SJSA1 (cell line): ENCODE results near the gene TCF7L2. TPM values are rescaled to one million over a fixed set of nuclear protein-coding genes. Genes with fewer than 3 reads are reported as not detected.

Experiments used
- DNase-seq, 2 experiments: peaks; one replicate each; pipeline ENCODE4 v3.0.0-alpha.2; 2015 to 2020; ENCODE audit warnings: low spot score in 2 of 2, low read depth in 1 of 2
- H3K27ac ChIP-seq: fragments of 250-450 bp; sonication (Bioruptor Pico); 2 replicates; pipeline ENCODE4 v1.5.1; 2020; ENCODE audit warnings: mild to moderate bottlenecking, moderate library complexity
- H3K27me3 ChIP-seq: fragments of 250-450 bp; sonication (Bioruptor Pico); replicated peaks from 2 replicates; pipeline ENCODE4 v1.5.1; 2020; ENCODE audit warnings: mild to moderate bottlenecking, moderate library complexity
- H3K36me3 ChIP-seq: fragments of 250-450 bp; sonication (Bioruptor Pico); 2 replicates; pipeline ENCODE4 v1.5.1; 2020; ENCODE audit warnings: mild to moderate bottlenecking
- H3K4me1 ChIP-seq: fragments of 250-450 bp; sonication (Bioruptor Pico); replicated peaks from 2 replicates; pipeline ENCODE4 v1.6.1; 2021; ENCODE audit warnings: mild to moderate bottlenecking
- H3K4me3 ChIP-seq: fragments of 250-450 bp; sonication (Bioruptor Pico); 2 replicates; pipeline ENCODE4 v1.5.1; 2020; ENCODE audit warnings: mild to moderate bottlenecking
- H3K9me3 ChIP-seq: fragments of 250-450 bp; sonication (Bioruptor Pico); replicated peaks from 2 replicates; pipeline ENCODE4 v1.5.1; 2020; ENCODE audit warnings: mild to moderate bottlenecking
- total RNA-seq: library from RNA; depleted of rRNA; stranded (reverse); fragments of >200 nt; shearing (Covaris generic); gene quantifications from 2 replicates; pipeline ENCODE4 v1.2.3, GENCODE V29; 2014

The TCF7L2 gene
- total RNA-seq, 1 experiment from 2014 or later: 4.4 TPM

DNA sequence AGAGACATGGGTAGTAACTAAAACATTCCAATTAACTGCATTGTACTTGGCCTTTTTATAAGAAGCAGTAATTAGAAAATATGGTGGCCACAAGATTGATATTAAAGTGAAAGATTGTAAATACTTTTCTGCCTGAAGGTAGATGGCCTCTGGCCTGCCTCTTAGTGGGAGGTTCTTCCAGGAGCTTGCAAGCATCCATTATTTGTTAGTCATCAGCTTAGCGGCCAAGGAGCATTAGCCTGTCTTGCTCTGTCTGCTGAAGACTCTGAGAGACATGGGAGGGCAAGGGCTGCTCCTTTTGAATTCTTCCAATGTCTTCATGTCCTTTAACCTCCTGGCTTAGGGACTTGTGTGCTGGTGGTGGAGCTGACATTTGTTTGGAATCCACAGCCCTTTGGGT, 80.4 kb downstream of the TCF7L2 start:
- Histone ChIP-seq H3K27me3 (no peaks in the 10 kb centered on the region), H3K27ac (no peak overlapping the region), H3K9me3 (no peaks in the 10 kb centered on the region), H3K36me3 (peaks cover 6% of the 10 kb centered on the region; the same call in 1 of the 2 replicates), H3K4me3 (no peak overlapping the region), H3K4me1 (peaks cover 56% of the 10 kb centered on the region)
- DNase-seq: peak in 1 of 2 experiments; percentile 42

DNA sequence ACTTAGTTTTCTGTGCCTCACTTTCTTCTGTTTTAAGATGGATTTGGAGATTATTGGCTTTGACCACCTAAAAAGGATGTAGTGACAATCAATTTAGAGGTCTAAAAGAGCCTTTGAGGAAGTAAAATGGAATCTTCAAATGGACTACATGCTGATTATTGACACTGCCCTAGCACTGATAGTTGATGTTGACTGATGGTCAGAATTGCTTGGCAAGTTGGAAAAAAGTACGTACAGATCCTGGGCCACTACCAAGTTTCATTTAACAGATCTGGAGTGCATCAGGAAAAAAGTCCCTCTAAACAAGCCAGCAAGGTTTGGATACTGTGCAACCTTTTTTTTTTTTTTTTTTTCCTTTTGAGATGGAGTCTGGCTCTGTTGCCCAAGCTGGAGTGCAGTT, 81.1 kb downstream of the TCF7L2 start:
- H3K9me3 ChIP-seq: no peaks in the 10 kb centered on the region
- H3K4me3 ChIP-seq: no peak overlapping the region
- H3K4me1 ChIP-seq: peaks cover 49% of the 10 kb centered on the region
- DNase-seq: no peak
- H3K36me3 ChIP-seq: peaks cover 6% of the 10 kb centered on the region; the same call in 1 of the 2 replicates
- no peak overlapping the region for H3K27ac ChIP-seq
- no peaks in the 10 kb centered on the region for H3K27me3 ChIP-seq

DNA sequence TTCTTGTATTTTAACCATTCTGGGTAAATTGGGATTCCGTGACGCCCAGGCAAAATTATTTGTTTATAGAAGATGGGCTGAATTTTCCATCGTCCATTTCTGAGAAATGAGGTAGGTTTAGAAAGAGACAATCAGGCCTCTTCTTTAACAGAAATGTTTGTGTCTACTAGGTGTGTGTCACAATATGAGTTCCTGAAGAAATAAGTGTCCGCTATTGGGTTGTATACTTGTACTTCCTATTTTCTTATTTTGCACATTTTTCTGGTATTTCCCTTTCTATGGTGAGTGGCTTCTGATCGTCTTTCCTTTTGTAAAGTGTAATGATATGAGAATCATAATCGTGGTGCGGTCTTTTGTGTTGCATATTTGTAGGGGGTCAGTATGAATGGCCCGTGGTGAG, 83.9 kb downstream of the TCF7L2 start:
- H3K4me1 ChIP-seq: peaks cover 24% of the 10 kb centered on the region
- no peaks in the 10 kb centered on the region for H3K27me3 ChIP-seq
- peaks cover 6% of the 10 kb centered on the region; the same call in 1 of the 2 replicates for H3K36me3 ChIP-seq
- H3K4me3 ChIP-seq: no peak overlapping the region
- no peak overlapping the region for H3K27ac ChIP-seq
- DNase-seq: no peak
- no peaks in the 10 kb centered on the region for H3K9me3 ChIP-seq

DNA sequence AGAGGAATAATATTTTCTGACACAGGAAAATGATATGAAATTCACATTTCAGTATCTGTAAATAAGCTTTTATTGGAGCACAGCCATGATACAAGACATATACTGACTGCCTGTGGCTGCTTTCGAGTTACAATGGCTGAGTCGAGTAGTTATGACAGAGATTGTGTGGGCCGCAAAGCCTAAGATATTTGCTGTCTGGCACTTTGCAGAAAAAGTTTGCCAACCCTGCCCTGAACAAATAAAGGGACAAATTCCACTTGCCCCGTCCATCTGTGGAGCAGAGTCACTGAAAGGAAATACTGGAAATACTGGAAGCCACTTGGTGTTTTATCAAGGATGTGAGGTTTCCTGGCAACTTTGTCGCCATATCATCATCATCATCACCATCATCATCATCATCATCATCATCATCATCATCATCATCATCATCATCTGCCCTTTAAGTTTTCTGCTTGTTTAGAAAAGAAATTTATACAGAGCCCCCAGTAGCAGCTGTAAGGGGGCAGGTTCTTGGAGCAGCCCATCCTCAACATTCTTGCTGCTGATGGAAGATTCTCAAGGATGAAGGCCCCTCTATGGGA, 85.8 kb downstream of the TCF7L2 start:
- Histone ChIP-seq H3K27me3 (no peaks in the 10 kb centered on the region), H3K4me3 (no peak overlapping the region), H3K4me1 (peaks cover 6% of the 10 kb centered on the region), H3K9me3 (no peaks in the 10 kb centered on the region), H3K36me3 (peaks cover 1% of the 10 kb centered on the region), H3K27ac (no peak overlapping the region)
- no peak for DNase-seq

DNA sequence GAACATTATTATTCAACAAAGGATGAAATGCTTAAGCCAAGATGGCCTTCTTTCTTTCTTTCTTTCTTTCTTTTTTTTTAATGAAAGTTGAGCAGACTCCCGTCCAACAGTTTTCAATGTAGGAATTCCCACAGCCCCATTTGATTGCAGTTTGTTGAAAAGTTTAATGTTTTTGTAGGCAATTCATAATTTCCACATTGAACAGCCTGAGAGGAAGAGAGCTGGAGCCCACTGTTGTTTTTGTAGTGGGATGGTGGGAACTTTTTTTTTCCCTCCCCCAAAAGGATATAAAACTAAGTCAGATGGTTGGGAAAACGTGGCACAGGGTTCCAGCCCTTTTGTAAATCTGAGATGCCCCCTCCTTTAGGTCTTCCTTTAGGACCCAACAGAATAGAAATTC, 86.6 kb downstream of the TCF7L2 start:
- Histone ChIP-seq H3K27me3 (no peaks in the 10 kb centered on the region), H3K9me3 (no peaks in the 10 kb centered on the region), H3K36me3 (peaks cover 7% of the 10 kb centered on the region), H3K4me1 (peaks cover 4% of the 10 kb centered on the region), H3K27ac (no peak overlapping the region), H3K4me3 (no peak overlapping the region)
- DNase-seq: no peak

DNA sequence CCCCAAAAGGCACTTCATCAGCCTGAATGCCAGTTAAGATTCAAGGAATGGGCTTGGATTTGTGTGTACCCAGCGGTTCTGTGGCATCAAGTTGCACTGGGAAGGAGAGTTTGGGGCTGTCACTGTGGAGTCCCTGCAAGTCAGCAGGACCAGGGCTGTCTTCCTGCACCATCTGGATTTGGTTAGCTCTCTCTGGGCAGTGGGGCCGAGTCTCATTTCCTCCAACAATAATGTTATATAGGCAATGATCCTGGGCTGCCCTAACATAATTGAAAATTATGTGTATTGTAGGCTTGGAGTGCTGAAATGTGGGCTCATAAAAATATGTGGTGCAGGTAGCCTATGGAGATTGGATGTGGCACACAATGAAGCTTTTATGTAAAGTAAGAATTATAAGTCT, 87.2 kb downstream of the TCF7L2 start:
- no peak for DNase-seq
- peaks cover 10% of the 10 kb centered on the region for H3K4me1 ChIP-seq
- peaks cover 10% of the 10 kb centered on the region for H3K36me3 ChIP-seq
- no peak overlapping the region for H3K4me3 ChIP-seq
- H3K27me3 ChIP-seq: no peaks in the 10 kb centered on the region
- no peak overlapping the region for H3K27ac ChIP-seq
- no peaks in the 10 kb centered on the region for H3K9me3 ChIP-seq

DNA sequence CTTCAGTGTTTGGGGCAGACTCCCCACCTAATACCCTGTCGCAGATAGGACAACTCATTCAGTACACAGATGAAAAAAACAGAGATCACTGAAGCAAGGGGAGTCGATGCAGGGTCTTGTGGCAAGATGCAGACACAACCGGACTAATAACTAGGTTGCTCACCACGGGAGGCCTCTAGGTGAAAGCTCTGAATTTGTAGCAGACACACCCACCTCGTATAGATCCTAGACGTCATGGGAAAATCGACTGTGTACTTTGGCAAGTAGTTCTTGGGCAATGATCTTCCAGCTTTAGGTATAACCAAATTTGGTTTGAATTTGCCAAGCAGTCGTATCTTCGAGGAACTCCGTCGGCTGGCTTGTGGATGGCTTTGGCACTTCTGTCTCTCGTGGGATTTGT, 88.1 kb downstream of the TCF7L2 start:
- Histone ChIP-seq H3K36me3 (peaks cover 10% of the 10 kb centered on the region), H3K9me3 (no peaks in the 10 kb centered on the region), H3K27me3 (no peaks in the 10 kb centered on the region), H3K4me3 (no peak overlapping the region), H3K4me1 (peaks cover 14% of the 10 kb centered on the region), H3K27ac (no peak overlapping the region)
- no peak for DNase-seq

DNA sequence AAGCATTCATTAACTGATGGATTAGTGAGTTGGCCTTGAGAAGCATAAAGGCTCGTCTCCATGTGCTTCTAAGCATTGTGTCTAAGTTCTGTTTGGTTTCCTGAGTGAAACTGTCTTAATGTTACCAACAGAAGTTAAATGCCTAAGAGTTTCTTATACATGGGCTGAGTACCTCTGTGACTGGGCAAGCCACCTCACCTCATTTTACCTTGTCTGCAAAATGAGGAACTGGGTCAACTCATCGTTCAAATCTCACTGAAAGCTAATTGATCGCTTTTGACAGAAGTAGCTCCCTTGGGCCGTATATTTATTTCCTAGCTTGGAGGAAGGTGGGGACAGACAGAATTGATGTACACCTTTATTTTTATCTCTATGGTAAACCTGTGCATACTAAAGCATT, 88.9 kb downstream of the TCF7L2 start:
- Histone ChIP-seq H3K27me3 (no peaks in the 10 kb centered on the region), H3K27ac (no peak overlapping the region), H3K36me3 (peaks cover 10% of the 10 kb centered on the region), H3K9me3 (no peaks in the 10 kb centered on the region), H3K4me3 (no peak overlapping the region), H3K4me1 (peaks cover 14% of the 10 kb centered on the region)
- DNase-seq: no peak

DNA sequence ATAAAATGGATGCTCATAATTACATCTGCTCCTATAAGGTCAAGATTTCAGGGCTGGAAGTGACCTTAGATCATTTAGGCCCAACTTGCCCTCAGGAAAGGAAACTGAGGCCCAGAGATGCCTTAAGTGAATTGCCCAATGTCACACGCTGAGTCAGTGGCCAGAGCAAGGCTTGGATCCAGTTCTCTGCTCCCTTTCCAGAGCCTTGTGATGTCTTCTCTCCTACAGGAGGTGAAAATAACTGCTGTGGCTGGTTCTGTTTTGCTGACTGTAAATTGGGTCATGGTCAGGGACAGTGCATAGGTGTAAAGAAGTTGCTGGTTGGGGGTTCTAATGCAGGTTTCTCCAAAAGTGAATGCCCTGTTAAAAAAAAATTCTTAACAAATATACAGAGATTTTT, 91.3 kb downstream of the TCF7L2 start:
- Histone ChIP-seq H3K4me3 (no peak overlapping the region), H3K4me1 (peaks cover 30% of the 10 kb centered on the region), H3K9me3 (no peaks in the 10 kb centered on the region), H3K27me3 (no peaks in the 10 kb centered on the region), H3K36me3 (peaks cover 14% of the 10 kb centered on the region), H3K27ac (no peak overlapping the region)
- no peak for DNase-seq

DNA sequence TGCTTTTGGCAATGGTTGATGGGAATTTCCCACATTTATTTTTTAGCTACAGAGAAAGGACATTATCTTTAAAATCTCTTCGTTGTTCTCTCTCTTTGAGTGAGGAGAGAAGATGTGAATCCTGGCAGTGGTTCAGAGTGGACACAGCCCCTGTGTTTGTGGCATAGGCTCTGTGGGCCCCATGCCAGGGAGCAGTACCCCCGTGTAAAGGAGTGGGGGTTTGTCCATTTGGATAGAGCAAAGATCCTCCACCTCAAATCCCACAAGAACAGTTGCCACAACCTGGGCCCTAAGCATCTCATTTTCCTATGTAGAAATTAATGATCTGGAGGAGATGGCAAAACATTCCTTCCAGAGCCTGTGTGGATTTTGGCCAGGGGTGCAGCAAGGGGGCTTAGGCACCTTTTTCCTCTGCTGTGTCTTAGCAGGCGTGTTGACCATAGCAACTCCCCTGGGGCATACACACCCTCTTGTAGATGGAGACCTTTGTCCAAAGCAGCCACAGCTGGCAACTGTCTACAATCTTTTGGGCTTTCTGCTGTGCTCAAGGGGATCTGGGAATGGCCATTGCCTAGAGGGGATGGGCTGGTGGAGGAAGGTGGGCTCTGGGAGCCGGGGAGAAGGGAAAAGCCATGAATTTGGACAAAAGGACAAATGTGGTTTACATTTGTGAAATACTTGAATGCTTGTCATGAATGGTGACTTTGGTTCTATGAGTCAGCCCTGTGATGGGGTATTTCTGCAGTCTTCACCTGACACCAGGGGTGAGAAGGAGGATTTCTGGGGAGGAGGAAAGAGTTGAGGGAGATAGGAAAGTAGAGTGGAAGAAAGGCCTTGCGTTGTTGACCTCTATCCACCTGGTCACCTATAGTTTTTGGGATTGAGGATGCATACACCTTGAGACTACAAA, 92.0 kb downstream of the TCF7L2 start:
- peak in 1 of 2 experiments; percentile 42 for DNase-seq
- H3K9me3 ChIP-seq: no peaks in the 10 kb centered on the region
- H3K4me1 ChIP-seq: peaks cover 31% of the 10 kb centered on the region
- no peak overlapping the region for H3K4me3 ChIP-seq
- peaks cover 14% of the 10 kb centered on the region for H3K36me3 ChIP-seq
- H3K27me3 ChIP-seq: no peaks in the 10 kb centered on the region
- no peak overlapping the region for H3K27ac ChIP-seq

DNA sequence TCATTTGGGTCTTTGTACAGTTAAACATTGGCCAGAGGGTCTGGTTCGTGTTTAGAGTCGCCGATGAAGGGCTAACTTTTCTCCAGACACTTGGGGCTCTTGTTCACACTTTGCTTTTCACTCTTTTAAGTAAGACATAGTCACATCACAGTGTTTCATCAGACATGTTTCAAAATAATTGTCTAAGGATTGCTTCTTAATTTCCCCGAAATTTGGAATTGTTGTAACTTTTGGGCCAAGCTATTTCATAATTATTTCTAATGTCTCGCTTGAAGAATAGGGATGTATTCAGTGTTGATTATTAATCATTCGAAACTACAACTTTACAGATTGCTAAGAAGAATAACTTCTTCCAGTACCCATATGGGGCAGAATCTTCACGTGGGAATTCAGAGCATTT, 92.8 kb downstream of the TCF7L2 start:
- Histone ChIP-seq H3K27me3 (no peaks in the 10 kb centered on the region), H3K4me1 (peaks cover 29% of the 10 kb centered on the region), H3K9me3 (no peaks in the 10 kb centered on the region), H3K4me3 (no peak overlapping the region), H3K36me3 (peaks cover 14% of the 10 kb centered on the region), H3K27ac (no peak overlapping the region)
- no peak for DNase-seq

DNA sequence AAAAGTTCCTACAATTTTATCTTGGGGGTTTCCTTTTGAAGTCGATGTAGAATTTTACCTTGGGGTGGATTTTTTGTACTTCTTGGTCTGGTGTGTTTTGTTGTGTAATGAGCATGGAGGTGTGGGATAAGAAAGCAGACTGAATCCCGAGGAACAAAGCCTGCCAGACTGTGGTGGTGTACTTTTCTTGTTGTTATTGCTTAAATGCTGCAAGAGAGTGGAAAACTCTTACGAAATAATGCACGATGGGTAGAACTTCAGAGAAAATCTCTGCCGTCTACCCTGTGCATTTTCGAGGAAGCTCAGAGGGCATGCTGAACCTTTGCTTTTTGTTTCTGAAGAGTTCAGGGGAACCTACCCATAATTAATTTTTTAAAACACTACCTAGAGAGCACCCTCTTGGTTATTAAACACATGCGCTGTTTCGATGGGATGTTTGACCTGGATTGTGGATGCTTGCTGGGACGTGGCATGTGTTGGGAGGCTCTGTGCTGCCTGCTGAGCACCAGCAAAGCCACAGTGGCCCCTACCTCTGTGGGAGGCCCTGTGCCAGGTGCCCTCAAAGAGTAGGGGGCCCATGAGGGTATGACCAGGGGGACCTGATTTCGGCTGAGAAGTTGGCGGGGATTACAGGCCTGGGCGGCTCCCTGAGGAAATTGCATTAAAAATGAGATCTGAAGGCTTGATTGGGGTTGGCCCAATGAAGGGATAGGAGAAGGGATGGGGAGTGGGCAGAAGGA, 94.1 kb downstream of the TCF7L2 start:
- Histone ChIP-seq H3K27me3 (no peaks in the 10 kb centered on the region), H3K4me1 (peaks cover 33% of the 10 kb centered on the region), H3K27ac (no peak overlapping the region), H3K9me3 (no peaks in the 10 kb centered on the region), H3K4me3 (no peak overlapping the region), H3K36me3 (peaks cover 14% of the 10 kb centered on the region)
- no peak for DNase-seq

DNA sequence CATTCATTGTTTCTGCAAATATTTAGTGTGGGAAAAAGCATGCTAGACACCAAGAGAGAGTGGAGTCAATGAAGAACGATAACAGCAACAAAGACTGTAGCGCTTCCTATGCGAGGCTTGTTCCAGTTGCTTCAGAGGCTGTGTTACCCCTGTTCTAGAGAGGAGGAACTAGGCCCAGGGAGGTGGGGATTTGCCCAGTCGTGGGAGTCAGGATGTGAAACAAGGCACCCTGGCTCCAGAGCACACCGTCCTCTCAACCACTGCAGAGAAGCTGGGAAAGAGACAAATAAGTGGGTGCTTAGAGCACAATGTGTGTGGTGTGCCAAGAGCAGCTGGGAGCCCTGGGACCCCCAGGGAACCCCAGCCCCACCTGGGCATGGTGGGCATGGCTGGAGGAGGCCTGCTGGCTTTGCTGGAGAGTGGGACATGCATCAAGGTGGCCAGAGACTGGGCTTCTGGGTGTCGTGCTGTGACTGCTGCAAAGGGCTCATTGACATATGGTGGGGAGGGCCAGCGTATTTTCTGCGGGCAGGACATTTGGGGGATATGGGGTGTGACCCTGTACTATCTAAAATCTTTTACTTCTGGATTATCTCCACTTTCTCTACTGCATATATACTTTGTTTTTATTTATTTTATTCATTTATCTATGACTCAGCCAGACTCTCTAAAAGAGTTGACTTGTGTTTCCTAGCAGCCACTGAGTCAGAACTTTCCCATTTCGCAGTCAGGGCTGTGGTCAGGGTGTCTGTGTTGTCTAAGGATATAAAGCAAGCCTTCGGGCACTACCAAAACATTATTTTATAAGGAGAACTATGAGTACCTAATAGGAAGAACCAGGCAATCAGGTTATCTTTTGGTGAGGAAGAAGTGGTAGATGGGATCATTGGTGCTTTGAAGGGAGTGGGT, 95.4 kb downstream of the TCF7L2 start:
- peaks cover 14% of the 10 kb centered on the region for H3K36me3 ChIP-seq
- H3K4me1 ChIP-seq: peaks cover 33% of the 10 kb centered on the region
- H3K27ac ChIP-seq: peak overlapping the region; percentile 63
- no peak overlapping the region for H3K4me3 ChIP-seq
- H3K27me3 ChIP-seq: no peaks in the 10 kb centered on the region
- peak; percentile 79 to 81 for DNase-seq
- H3K9me3 ChIP-seq: no peaks in the 10 kb centered on the region
